Inferior parietal cortex (tissue), 1 donor: Measurements from ENCODE around the gene TMEM120B.

Experiments
- DNase-seq: peaks from one replicate; pipeline ENCODE4 v3.0.0-alpha.2; 2016; ENCODE audit errors: extremely low spot score

The TMEM120B gene

DNA sequence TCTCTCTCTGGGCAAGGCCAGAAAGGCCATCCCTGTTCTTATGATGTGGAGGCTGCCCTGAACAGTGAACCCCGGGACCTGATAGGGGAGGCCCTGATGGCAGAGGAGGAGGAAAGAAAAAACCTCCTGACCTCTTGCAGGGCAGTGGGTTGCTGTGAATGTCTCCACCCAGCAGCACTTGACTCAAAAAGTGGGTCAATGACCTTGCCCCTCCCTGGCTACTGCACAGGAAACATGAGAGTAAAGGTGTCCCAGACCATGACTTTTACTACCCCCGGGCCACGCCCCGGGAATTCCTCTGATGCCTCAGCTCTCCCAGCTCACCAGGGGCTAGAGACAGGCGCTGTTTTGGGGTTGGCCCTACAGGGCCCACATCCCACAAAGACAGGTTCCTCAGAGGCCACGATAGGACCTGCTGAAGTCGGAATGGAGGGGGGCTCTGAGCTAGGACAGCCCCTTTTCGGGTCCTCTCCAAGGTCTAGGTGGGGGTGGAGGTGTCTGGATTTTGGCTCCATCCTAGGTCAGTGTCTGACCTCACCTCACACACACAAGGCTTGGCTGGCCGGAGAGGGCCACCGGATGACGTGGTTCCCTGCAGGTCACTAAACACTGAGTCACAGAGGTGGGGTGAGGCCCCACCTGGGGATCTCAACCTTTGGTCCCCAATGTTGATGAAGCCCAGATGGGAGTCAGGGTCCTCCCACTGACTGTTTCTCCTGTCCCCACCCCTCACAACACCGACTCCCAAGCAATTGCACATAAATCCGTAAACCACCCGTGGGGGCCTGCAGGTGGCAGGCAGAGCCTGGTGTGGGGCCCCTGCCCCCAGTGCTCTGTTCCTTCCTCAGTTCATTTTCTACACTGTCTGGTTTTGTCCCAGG lies 79.4 kb downstream of the TMEM120B start:
- DNase-seq = no peak

DNA sequence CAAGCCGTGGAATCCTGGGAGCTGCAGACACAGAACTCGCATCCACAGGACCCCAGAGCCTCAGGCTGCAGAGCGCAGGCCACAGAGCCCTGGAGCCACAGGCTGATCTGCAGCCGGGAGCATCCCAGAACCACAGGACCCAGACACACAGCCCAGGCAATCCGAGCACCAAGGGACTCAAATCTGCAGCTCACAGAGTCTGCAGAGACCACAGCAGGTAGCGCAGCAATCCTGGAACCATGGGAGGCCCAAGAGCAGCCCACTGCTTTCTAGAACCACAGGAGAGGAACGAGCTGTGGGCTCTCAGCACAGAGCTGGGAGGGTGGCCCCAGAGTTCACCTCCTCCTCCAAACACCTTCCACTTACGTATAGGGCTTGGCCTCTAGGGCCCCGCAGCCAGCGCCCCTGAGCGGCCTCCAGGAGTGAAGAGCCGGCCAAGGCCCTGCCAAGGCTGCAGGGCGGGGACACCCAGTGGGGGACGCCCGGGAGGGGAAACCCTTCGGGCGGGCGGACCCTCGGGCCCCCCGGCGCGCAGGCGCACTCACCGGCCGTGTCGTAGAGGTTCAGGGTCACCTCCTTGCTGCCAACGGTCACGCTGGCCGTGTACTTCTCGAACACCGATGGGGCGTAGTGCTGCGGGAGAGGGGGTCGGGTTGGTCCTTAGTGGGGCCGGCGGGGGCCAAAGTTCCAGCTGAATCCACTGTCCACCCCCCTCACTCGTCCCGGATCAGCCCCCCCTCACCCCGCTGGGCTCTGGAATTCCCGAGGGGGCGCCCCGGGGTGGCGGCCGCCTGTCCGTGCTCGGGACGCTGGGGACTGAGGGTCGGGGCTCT lies 80.3 kb downstream of the TMEM120B start:
- DNase-seq = no peak

DNA sequence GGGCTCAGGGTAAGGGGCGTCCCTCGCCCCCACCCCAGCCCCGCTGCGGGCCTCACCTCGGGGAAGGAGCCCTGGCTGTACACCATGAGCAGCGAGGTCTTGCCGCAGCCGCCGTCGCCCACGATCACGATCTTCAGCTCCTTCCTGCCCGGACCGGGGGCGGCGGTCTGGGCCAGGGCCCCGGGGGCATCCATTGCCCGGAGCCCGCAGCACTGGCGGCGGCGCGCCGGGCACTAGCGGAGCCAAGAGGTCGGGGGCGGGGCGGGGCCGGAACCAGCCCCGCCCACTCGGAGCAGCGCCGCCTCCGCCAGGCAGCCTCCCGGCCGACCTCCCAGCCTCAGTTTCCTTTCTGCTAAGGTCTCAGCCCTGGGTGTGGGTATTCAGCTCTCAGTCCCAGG lies 80.9 kb downstream of the TMEM120B start, which contains the start of gene RHOF:
Gene RHOF (minus strand): TSS at position 249 of the 398 bp plus-strand sequence. CDS start 55 bp downstream, at position 194.
- no peak for DNase-seq

DNA sequence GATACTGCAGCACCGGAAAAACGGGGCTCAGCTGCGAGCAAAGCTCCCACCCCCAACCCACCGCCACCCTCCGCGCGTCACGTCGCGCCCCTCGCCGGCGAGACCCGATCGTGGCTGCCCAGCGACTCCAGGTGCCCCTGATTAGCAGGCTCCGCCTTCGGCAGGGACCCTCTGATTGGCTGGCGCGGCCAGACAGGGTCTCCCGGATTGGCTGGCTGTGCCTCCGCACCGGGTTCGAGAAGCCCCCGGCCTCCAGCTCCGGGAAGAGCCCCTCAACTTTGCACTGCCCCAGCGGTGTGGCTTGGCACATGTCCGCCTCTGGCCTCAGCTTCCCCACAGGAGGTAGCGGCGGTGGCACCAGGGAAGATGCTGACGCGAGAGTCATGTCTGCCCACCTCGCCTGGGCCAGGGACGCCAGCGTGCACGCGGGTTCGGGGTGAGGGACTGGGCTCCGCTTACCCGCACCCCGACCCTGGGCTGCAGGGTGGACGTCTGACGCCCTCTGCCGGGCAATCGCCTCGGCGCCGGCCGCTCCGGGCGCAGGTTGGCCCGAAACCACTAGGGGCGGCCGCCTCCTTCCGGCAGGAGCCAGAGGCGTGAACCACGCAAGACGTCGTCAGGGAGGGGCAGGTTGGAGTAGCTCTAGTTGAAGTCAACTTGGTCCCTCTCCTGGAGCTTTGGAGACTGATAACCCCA lies 81.4 kb downstream of the TMEM120B start:
- DNase-seq = peak; percentile 87

DNA sequence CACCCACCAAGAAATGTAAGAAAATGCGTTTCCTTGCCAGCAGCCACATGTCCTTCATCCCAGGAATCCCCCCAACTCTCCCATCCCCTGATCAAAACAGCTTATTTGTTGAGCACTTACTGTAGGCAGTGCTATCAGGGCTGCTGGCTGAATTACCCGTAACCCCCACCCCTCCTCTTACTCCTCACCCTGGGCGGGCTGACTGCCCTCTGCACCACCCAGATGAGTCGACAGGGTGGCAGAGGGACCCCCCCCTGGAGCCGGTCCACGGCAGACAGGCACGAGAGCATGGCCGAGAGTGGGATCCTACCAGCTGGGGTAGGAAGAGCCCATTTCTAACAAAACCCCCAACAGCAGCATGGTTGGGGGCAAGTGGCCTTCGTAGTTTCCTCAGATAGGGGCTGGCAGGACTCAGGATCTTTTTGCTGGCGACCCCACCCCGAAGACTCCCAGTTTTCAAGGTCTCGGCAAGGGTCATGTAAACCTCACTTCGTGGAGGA lies 82.0 kb downstream of the TMEM120B start:
- no peak for DNase-seq

DNA sequence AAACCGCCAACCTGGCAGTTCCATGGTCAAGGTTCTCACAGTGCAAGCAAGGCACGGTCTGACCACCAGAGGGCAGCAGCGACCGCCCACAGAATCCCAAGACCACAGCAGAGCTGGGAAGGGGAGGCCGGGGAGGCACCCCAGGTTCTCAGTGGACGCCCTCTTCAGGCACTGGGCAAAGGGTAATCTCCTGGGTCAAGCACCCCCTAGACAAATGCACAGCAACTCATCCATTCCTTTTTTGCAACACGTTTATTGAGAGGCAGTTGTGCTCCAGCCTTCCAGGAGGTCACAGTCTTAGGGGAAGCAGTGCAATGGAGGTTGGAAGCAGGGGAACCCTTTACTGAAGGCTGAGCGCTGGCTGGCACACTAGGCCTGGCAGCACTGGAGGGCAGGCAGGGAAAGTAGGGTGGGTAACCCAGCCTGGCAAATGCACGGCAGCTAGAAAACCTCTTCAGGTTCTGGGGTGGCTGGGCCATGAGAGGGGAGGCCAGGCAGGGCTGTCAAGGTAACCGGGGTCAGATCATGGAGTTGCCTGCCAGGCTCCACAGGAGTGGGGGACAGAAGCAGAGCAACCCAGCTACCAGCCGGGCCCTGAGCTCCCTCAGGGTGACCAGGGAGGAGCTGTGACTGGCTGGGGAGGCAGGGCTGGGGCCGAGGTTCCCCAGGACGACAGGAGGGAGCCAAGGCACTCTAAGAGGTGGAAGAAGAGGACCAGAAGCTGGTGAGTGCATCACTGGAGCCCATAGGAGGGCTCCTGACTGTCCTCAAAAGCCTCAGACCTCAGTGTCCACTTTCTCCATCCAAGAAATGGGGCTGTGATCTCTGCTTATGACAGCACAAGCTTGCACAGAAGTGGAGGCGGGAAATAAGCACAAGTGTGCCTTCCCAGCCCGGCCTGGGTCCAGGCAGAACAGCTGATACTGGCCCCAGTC lies 82.7 kb downstream of the TMEM120B start:
- DNase-seq = peak; percentile 93

DNA sequence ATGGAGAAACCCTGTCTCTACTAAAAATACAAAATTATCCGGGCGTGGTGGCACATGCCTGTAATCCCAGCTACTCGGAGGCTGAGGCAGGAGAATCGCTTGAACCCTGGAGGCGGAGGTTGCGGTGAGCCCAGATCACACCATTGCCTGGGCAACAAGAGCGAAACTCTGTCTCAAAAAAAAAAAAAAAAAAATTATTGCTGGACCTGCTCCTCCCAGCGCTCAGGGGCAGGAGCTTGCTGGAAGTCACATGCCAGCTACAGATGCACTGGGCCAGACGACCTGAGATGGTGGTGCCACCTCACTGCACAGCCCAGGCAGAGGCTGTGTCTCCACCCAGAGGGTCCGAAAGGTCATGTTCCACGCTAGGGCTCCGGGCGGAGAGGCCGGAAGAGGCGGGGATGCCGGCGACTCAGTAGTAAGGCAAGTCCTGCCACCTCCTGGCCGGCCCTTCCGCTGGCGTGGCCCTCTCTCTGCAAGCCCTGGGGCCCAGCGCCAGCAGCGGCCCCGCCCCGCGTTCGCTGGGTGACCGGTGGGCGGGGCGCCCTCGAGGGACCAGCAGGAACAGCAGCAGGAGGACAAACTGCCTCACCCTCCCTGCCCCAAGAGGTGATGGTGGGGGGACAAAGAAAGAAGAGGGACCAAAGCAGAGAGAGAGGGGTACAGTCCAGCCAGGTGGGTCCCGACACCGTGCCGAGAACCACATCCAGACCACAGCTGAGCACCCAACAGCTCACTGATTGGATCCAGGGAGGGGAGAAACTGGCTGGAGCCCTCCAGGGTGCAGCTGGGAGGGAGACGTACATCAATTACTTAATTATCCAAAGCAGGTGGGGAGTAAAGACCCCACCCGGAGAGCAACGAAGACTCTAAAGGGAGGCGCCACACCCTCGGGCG lies 84.6 kb downstream of the TMEM120B start:
- DNase-seq = peak; percentile 75

DNA sequence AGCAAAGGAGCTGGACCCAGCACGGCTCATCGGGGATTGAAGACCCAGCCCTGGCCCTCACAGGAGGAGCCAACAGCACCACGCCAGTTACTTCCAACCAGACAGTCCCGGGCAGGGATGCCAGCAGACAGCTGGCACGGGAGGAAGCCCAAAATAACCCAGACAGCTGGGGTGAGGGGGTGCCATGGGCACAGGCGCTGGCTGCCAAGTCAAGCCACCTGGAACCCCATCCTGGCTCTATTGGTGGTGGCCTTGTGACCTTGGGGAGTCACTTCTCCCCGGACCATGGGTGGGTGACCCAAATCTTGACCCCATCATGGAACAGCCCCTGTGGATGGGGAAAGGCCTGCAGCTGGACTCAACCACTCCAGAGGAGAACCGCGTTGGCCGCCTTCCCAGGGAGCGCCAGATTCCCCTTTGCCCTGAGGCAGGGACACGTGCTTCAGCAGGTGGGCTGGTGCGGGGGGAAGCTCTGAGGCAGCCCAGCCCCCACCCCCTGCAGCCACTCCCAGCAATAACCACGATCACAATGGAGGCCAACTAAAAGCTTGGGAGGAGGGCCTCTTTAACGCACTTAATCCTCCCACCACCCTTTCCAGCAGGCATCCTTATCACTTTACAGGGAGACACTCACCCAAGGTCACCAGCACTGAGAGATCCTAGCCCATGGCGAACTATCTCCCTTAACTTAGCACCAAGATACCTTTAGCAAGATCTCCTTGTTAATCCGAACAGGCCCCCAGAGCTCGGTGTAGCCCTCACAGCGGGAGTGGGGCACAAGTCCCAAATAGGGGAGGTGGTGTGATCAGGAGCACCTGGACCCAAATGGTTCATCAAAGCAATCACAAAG lies 85.6 kb downstream of the TMEM120B start:
- peak; percentile 27 for DNase-seq

DNA sequence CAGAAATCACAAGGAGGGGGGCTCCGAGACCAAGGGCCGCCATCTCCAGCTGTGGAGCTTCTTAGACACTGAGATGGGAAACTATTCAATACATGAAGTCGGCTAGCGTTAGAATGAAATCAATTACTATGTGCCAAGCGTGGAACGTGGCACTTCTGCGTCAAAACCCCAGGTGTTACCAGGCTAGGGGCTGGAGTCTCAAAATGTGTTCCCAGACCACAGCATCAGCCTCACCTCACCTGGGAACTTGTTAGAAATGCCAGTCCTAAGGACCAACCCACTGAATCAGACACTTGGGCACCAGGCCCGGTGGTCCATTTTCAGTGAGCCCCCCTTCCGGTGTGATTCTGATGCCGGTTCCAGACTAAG lies 86.2 kb downstream of the TMEM120B start:
- peak; percentile 48 for DNase-seq

DNA sequence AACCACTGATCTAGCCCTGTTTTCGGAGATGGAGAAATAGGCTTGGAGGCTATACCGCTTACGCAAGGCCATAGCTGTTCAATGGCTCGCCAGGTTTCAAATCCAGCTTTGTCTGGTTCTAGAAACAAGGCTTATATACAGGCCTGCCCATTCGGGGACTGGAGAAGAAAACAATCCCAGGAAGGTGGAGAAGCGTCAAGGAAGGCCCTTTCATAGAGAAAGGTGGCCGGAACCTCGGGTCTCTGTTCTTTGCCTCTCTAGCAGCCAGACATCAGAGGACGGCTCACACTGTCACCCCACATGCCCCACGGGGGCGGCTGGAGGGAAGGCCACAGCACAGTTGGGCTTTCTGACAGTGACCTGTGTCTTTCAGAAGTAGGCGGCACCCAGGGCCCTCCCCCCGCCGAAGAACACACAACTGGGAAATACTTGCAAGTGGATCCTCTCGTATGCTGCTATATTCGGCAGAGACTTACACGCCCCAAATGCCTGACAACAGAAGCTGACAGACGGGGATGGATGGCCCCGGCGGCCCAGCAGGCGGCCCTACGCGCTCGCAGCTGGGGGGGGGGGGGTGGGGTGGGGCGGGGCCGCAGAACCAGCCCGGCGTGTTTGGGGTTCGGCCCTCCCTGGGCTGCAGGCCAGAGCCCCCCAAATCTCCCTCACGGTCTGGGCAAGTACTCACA lies 86.7 kb downstream of the TMEM120B start:
- DNase-seq = peak; percentile 63

DNA sequence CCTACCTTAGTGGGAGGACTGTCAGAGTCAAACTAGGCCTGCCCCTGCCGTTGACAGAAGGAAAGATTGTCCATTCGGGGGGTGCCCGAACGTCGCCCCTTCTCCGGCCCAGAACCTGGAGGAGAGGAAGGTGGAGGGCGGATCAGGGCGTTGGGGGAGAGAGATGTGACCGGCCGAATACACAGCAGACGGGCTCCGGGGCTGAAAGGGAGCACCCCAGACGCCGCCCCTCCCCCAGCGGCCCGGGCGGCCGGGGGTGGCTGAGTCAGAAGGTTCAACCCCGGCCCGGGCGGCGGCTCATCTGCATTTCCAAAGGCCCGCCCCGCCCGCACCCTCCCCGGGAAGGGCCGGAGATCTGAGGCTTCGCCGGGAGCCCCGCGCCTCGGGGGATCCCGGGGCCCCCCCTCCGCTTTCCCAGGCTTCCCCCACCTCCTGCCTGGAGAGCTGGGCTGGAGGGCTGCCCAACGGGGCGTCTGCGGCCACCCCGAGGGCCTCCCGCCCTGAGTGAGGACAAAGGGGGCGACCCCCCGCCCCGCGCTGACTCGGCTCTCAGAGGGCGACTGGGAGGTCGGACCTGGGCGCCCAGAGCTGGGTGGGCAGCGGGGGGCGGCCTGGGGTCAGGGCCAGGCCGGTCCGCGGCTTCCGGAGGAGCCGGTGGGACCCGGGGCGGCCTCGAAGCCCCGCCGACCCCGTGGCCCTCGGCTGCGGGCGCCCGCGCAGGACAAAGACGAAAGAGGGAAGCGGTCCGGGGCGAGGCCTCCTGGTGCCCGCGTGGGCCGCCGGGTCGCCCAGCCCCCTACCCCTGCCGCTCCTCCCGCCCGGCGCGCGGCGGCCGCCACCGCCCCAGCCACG lies 87.5 kb downstream of the TMEM120B start:
- peak; percentile 57 for DNase-seq

DNA sequence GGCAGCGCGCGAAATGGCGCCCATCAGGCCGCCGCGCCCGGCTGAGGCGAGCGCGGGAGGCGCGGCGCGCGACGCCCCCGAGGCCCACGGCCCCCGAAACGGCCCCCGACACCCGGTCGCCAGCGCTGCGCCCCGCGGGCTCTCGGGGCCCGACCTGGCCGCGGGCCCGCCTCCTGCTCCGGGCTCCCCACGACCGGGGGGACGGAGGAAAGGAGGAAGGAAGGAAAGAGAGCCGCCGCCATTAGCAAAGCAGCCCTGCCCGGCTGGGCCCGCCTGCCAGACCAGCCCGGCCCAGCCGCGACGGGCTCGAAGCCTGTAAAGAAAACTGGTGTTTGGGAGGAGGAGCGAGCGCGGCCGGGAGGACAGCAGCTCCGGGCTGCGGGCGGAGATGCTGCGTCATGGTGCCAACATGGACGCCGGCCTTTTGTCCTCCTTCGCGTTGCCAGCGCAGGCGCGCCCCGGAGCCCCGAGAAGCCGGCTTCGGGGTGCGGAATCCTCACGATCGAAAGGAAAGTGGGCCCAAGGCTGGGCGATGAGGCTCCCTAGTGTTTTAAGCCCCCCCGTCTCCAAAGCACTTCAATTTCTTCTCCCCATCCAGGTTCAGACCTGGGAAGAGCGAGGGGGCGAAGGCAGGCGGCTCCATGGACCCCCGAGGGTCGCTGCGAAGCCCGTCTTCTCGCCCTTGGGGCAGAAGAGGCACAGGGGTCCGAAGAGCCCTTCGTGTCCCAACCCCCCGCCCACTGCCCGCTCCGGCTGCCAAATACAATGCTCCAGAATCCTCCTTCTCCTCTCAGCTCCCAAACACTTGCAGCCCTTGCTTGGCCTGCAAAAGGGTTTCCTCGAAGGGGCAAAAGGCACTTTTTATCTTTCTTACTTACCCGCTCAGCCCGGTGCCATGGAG lies 88.4 kb downstream of the TMEM120B start:
- DNase-seq = peak; percentile 74

DNA sequence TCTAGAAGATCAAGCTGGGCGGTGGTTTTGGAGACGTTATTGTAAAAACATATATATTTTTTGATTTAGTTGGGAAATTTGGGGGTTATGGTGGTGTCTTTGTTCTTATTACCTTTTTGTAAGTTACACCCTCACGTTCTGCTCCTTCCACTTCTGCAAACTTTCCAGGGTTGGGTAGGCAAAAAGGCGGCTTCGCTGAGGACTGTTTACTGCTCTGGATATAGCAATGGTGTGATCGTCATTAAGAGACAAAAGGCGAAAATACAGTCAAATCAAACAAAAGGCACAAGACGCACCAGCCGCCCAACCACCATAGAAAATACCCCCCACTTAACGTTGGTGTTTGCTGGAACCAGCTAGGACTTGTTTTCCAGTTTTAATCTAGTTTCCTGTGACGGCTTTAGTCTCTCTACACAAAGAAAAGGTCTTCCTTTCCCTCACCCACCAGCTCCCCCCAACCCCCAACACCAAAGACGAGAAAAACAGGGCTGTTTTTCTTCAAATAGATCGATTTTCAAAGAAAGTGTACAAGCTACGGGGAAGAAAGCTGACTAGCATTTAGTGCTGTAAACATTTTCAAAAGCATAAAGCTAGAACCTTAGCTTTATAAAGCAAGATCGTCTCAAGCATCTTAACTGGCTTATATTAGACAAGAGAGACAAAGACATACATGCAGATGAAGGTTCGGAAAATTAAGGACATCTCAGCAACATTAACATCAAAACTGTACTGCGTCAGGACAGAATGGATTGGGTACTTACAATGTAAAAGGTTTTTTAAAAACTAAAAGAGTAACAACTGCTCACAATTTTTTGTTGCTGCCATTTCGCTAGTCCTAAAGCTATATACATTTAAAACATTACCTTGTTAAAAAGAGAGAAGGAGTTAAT lies 89.3 kb downstream of the TMEM120B start:
- peak; percentile 59 for DNase-seq

DNA sequence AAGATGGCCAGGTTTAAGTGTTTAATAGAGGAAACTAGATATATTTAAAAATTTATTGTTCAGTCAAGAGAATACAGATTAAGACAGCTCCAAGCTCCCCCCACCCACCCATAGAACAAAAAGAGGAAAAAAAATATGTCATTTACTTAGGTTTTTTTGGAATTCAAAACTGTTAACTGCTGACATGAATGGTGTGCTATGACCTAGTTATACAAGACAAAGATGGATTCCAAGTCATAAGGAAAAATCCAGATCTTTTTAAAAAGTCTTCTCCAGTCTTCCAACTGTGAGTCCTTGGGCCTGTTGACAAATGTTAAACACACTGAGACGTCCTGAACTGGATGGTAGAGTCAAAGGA lies 89.9 kb downstream of the TMEM120B start:
- no peak for DNase-seq
